UCSD-AML1 (cell line): Measurements from ENCODE around the gene ADAP1.

ENCODE experiments used
- DNase-seq: peaks from one replicate; lab custom pipeline; 2025; ENCODE audit not compliant: unreplicated experiment; lab: John Stamatoyannopoulos, UW

The ADAP1 gene

GRCh38 chr7:923108-924041 is 31.1 kb downstream of the ADAP1 start:
- DNase-seq: peak; percentile 83

- DNase-seq: no peak
Measured at GRCh38 chr7:922334-923107, 32.0 kb downstream of the ADAP1 start.

DNA sequence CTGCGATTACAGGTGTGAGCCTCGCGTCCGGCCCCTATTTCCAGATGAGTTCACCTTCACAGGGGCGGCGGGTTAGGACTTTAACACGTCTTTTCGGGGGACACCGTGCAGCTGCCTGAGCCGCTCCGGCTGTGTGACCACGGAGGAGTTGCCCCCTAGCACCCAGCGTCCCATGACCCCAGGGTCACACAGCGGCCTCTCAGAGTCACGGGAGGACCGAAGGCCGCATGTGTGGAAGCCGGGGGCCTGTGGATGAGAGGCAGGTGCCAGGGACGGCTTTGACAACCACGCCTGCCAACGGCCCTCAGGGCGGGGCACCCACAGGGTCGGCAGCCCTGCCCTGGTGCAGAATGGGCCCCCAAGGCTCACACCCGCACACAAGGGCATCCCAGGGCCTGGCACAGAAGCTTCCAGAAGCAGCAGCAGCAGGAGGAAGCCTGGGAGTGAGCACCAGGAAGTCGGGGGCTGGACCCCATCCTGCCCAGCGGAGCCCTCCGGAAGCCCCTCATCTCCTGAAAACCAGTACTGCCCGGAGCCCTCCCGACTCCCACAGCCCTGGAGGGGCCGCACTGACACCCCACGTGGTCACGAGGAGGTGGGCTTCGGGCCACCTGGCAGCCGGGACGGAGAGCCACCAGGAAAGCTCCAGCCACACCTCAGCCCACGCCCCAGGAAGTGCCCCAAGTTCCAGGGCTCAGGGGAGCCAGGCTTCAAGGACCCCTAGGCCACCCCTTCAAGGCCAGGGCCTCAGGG is 32.7 kb downstream of the ADAP1 start:
- DNase-seq: peak; percentile 34

GRCh38 chr7:921071-921461 is 33.4 kb downstream of the ADAP1 start:
- no peak for DNase-seq

- DNase-seq: no peak
Measured at GRCh38 chr7:920351-921070, 34.0 kb downstream of the ADAP1 start.

DNA sequence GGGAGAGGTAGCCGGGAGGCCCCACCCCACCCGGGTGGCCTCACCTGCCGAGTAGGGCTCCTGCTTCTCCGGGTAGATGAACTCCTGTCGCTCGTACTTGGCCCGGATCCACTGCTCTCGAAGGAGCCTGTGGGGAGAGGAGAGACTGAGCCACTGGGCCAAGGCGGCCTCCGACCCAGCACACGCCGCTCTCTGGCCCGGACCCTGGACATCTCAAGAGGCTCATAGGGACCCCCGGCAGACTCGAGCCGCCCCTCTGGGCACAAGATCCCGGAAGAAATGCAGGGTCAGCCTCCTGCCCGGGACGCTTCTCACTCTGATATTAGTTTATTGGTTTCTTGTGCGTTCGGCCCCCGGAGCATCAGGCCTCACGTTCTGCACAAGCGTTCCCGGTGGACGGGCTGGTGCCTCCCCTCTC is 34.5 kb downstream of the ADAP1 start:
- no peak for DNase-seq

GRCh38 chr7:919114-919442 is 35.4 kb downstream of the ADAP1 start:
- DNase-seq: no peak

DNA sequence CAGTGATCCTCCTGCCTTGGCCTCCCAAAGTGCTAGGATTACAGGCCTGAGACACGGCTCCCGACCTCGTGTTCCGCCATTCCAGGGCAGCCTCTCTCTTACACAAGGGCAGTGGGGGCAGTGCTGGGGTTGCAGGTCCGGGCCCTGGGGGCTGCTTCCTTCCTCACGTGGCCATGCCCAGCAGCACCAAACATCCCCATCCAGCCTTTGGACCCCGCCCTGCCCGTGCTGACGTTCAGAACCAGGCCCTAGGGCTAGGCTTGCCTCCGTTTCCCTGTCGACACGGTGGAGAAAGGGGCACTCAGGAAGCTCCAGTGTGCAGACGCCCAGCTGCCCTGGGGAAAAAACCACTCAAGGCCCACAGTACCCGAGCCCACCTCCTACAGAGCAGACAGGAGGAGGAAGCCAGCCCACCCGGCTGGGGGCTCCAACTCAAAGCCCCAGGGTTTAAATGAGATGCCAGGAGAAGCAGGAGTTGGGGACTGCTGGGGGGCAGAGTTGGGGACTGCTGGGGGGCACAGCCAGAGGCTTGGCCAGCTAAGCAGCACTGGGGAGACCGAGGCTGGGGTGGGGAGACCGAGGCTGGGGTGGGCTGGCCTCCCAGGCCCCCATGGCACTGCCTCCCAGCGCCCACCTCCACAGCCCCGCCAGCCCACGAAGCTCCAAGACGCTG is 35.9 kb downstream of the ADAP1 start:
- DNase-seq: no peak

- no peak for DNase-seq
Measured at GRCh38 chr7:918118-918425, 36.4 kb downstream of the ADAP1 start.

- no peak for DNase-seq
Measured at GRCh38 chr7:917255-918117, 37.0 kb downstream of the ADAP1 start.

DNA sequence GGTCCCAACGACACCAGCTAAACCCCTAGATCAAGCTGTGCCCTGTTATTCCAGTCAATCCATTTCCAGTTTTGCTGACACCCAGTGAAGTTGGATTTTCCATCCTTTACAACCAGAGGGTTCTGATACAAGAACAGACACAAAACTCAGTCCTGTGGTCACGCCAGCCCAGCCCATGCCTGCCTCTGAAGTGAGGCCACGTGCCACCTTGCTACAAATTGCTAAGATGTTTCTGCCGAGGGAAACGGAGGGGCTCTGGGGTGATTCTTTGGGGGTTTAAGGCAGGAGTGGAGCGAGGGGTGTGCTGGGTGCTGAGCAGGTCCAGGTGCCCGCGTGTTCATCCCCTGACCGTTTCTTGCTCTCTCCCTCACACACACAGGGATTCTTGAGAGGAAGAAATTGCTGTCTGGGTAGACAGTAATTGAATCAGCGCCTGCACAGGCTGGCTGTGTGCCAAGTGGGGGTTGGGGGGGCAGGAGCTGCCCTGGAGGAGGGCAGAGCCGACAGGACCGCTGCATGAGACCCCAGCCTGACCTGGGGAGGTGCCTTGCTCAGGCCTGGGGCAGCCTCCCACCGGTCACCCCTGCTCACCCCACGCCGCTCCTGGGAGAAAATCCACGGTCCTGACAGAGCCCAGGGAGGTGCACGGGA is 38.1 kb downstream of the ADAP1 start:
- DNase-seq: no peak

GRCh38 chr7:915291-916218 is 38.9 kb downstream of the ADAP1 start:
- no peak for DNase-seq

GRCh38 chr7:914521-915194 is 39.8 kb downstream of the ADAP1 start:
- no peak for DNase-seq

DNA sequence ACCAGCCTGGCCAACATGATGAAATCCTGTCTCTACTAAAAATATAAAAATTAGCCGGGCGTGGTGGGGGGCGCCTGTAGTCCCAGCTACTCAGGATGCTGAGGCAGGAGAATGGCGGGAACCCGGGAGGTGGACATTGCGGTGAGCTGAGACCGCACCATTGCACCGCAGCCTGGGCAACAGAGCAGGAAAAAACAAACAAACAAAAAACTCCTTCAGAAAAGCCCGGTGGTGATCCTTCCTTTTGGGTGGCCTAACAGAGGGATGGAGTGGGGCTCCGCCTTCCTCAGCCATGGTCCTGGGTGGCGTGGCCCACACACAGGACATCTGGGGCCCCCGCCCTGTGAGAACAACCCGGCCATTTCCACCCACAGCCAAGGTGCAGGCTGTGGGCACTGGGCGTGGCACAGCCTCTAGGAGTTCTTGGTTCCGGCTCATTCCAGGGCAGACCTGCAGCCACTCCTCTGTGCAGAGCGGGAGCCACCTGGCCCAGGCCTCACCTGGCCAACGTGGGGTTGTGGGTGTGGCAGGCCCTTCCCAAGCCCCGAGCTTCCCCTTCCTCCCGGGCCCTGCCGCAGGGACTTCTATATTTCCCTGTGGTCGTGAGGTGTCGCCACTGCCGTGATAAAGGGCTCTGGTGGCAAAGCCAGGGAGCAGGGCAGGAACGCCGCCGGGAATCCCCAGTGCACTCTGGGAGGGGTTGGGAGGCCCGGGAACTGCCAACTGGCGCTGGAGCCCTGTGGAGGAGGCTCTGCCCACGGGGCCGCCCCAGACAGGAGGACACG is 40.6 kb downstream of the ADAP1 start:
- no peak for DNase-seq

GRCh38 chr7:911791-912480 is 42.5 kb downstream of the ADAP1 start:
- no peak for DNase-seq

- no peak for DNase-seq
Measured at GRCh38 chr7:910931-911431, 43.5 kb downstream of the ADAP1 start.
